Smooth muscle cell (in vitro differentiated cells): ENCODE data around the gene SNAP47. TPM values are rescaled to one million over a fixed set of nuclear protein-coding genes. Genes with fewer than 3 reads are reported as not detected.

Experiments used
- DNase-seq: peaks from one replicate; lab custom pipeline; 2025; ENCODE audit not compliant: unreplicated experiment; lab: John Stamatoyannopoulos, UW
- H2AFZ ChIP-seq: fragments of 200-600 bp; sonication (generic); 2 replicates; pipeline ENCODE4 v1.6.0; 2016; ENCODE audit warnings: antibody characterized with exemption, low read depth, mild to moderate bottlenecking
- H3F3A ChIP-seq: fragments of 200-600 bp; sonication (generic); 2 replicates; pipeline ENCODE4 v1.6.0; 2017; ENCODE audit warnings: antibody characterized with exemption, low read depth
- H3K27ac ChIP-seq: fragments of 200-600 bp; sonication (generic); 2 replicates; pipeline ENCODE4 v1.5.1; 2016; ENCODE audit warnings: low read depth, mild to moderate bottlenecking
- H3K27me3 ChIP-seq: fragments of 200-600 bp; sonication (generic); 2 replicates; pipeline ENCODE4 v1.6.1; 2016; ENCODE audit warnings: low read depth, mild to moderate bottlenecking
- H3K36me3 ChIP-seq: fragments of 200-600 bp; sonication (generic); 2 replicates; pipeline ENCODE4 v1.5.1; 2016; ENCODE audit warnings: low read depth
- H3K4me1 ChIP-seq: fragments of 200-600 bp; sonication (generic); 2 replicates; pipeline ENCODE4 v1.5.1; 2016; ENCODE audit warnings: low read depth
- H3K4me2 ChIP-seq: fragments of 200-600 bp; sonication (generic); 2 replicates; pipeline ENCODE4 v1.6.0; 2016; ENCODE audit warnings: mild to moderate bottlenecking
- H3K4me3 ChIP-seq: fragments of 200-600 bp; sonication (generic); 2 replicates; pipeline ENCODE4 v1.5.1; 2016; ENCODE audit warnings: mild to moderate bottlenecking
- H3K79me2 ChIP-seq: fragments of 200-600 bp; sonication (generic); 2 replicates; pipeline ENCODE4 v1.6.0; 2016; ENCODE audit warnings: low read depth, mild to moderate bottlenecking
- H3K9ac ChIP-seq: fragments of 200-600 bp; sonication (generic); 2 replicates; pipeline ENCODE4 v1.6.0; 2016; ENCODE audit warnings: low read depth
- H3K9me3 ChIP-seq: fragments of 200-600 bp; sonication (generic); replicated peaks from 2 replicates; pipeline ENCODE4 v1.5.1; 2016; ENCODE audit warnings: low read depth
- H4K20me1 ChIP-seq: fragments of 200-600 bp; sonication (generic); 2 replicates; pipeline ENCODE4 v1.6.0; 2016; ENCODE audit warnings: low read depth
- WGBS: methylation state at CpG from one replicate; pipeline ENCODE4 v1.1.7; 2016; ENCODE audit warnings: low lambda C conversion rate; 5-methylcytosine and 5-hydroxymethylcytosine counted together
- polyA plus RNA-seq: library from polyadenylated mRNA; unstranded; fragments of >200 nt; fragmentation: Nextera tagmentation; extraction: Ambion mirVana; gene quantifications from 2 replicates; pipeline ENCODE4 v1.2.1, GENCODE V29; 2016
- total RNA-seq: library from RNA; depleted of rRNA; stranded (reverse); fragments of >200 nt; gene quantifications from 2 replicates; pipeline ENCODE4 v1.2.3, GENCODE V29; 2014
- TF ChIP-seq, protein P1 (sequence below): fragments of 200-600 bp; sonication (generic); IDR thresholded peaks from 2 replicates; pipeline ENCODE4 v1.5.1; 2017; ENCODE audit warnings: borderline replicate concordance, mild to moderate bottlenecking, antibody characterized with exemption; ENCODE audit not compliant: insufficient read depth, poor library complexity, severe bottlenecking

The SNAP47 gene
- total and polyA plus RNA-seq, 2 experiments from 2014 or later, result 26.2 to 42.4 TPM

DNA sequence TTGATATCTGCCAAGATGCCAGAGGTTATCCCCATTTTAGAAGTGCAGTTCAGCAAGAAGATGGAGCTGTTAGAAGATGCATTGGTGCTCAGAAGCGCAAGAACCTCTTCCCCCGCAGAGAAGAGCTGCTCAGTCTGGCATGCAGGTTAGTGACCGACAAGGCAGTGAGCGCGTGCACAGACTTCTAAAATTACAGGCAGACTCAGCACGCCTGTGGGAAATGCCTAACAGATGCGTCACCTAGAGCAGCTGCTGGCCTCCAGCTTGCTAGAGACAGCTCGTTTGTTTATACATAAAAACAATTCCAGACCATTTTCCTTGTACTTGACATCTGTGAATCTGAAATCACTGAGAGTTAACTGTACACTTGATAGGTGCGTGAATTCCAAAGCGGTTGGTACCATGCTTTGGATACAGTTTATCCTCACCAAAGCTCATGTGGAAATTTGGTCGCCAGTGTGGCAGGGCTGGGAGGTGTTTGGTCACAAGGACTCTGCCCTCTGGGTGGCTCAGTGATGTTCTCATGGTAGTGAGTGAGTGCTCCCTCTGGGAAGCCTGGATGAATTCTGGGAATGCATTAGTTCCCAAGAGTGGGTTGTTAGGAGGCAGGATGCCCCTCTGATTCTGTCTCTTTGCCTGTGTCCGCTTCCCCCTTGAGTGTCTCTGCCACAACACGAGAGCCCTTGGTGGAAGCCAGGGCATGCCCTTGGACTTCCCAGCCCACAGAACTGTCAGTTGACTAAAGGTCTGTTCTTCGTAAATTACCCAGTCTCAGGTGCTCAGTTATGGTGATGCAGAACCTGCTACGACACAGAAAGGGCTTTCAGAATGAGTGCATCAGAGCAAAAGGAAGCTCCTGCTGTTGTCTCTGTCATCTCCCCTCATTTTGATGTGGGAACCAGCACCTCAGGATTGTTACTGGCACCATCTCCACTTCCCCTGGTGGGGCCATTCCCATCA, 24.4 kb downstream of the SNAP47 start:
- peaks cover 15% of the 10 kb centered on the region for H3F3A ChIP-seq
- H3K36me3 ChIP-seq, result no peaks in the 10 kb centered on the region
- no peaks in the 10 kb centered on the region for H3K9me3 ChIP-seq
- TF ChIP-seq, protein P1, sequence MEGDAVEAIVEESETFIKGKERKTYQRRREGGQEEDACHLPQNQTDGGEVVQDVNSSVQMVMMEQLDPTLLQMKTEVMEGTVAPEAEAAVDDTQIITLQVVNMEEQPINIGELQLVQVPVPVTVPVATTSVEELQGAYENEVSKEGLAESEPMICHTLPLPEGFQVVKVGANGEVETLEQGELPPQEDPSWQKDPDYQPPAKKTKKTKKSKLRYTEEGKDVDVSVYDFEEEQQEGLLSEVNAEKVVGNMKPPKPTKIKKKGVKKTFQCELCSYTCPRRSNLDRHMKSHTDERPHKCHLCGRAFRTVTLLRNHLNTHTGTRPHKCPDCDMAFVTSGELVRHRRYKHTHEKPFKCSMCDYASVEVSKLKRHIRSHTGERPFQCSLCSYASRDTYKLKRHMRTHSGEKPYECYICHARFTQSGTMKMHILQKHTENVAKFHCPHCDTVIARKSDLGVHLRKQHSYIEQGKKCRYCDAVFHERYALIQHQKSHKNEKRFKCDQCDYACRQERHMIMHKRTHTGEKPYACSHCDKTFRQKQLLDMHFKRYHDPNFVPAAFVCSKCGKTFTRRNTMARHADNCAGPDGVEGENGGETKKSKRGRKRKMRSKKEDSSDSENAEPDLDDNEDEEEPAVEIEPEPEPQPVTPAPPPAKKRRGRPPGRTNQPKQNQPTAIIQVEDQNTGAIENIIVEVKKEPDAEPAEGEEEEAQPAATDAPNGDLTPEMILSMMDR, result no peak
- H2AFZ ChIP-seq, result no peak overlapping the region
- peak overlapping the region; percentile 32 for H3K4me2 ChIP-seq
- peak; percentile 5 for DNase-seq
- WGBS, result 48% methylated on average over 15 of the region's 15 CpGs
- H3K27ac ChIP-seq, result peak overlapping the region; percentile 86
- H3K27me3 ChIP-seq, result no peaks in the 10 kb centered on the region
- peaks cover 18% of the 10 kb centered on the region for H3K79me2 ChIP-seq
- no peak overlapping the region for H3K4me3 ChIP-seq
- peaks cover 97% of the 10 kb centered on the region for H4K20me1 ChIP-seq
- peaks cover 4% of the 10 kb centered on the region for H3K4me1 ChIP-seq
- peak overlapping the region; percentile 67 for H3K9ac ChIP-seq

DNA sequence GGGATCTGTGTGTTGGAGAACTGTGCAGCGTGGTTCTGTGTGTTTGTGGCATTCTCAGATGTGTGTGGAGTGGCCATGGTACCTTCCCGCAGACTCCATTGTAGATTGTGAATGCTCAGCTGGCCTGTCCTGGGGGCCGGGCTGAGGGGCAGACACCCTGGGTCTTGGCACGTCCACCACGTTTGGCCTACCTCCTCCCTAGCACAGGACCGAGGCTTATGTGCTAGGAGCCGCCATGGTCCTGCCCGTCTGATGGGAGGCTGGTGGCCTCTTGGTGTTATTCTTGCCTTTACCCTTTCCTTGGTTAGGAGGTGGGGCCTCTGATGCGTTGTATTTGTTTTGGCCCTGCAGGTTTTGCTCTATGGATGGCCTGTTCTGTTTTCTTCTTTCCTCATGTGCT, 25.1 kb downstream of the SNAP47 start:
- H3K4me2 ChIP-seq, result peak overlapping the region; percentile 8
- H3K79me2 ChIP-seq, result peaks cover 11% of the 10 kb centered on the region
- no peaks in the 10 kb centered on the region for H3K36me3 ChIP-seq
- H3K9ac ChIP-seq, result peak overlapping the region; percentile 67
- H3F3A ChIP-seq, result peaks cover 15% of the 10 kb centered on the region
- WGBS, result 94% methylated on average over 9 of the region's 9 CpGs
- peaks cover 97% of the 10 kb centered on the region for H4K20me1 ChIP-seq
- H3K27ac ChIP-seq, result peak overlapping the region; percentile 86
- no peak overlapping the region for H3K4me3 ChIP-seq
- DNase-seq, result no peak
- TF ChIP-seq, protein P1, result no peak
- no peaks in the 10 kb centered on the region for H3K9me3 ChIP-seq
- H2AFZ ChIP-seq, result no peak overlapping the region
- H3K27me3 ChIP-seq, result no peaks in the 10 kb centered on the region
- H3K4me1 ChIP-seq, result peaks cover 4% of the 10 kb centered on the region

DNA sequence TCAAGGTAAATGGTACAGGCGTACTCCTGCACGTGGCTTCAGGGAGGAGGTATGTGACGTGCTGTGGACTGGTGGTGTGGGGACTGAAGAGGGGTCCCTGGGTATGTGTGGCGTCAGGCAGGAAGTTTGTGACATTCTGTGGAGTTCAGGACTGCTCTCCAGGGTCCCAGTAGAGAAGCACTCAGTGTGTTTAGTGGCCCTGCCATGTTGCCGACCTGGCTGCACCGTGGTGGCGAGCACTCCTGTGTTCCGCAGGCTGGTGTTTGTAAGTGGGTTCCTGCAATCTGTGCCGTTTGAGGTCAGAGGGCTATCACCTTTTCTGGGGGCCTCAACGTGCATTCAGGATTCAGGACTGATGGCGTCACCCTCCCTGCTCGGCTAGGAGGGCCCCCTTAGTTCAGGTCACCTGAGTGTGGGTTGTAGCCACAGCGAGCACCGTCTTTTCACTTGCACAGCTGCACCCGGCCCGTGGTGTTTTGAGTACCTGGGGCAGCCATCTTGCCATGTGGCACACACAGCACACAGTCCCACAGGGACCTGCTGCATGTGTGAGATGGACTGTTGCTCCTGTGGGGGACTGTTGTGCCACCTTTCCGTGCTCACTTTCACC, 26.5 kb downstream of the SNAP47 start:
- H3K27ac ChIP-seq, result peak overlapping the region; percentile 43
- peaks cover 4% of the 10 kb centered on the region for H3K4me1 ChIP-seq
- H4K20me1 ChIP-seq, result peaks cover 97% of the 10 kb centered on the region
- no peak for DNase-seq
- H3K27me3 ChIP-seq, result no peaks in the 10 kb centered on the region
- peaks cover 15% of the 10 kb centered on the region for H3F3A ChIP-seq
- H3K9me3 ChIP-seq, result no peaks in the 10 kb centered on the region
- H3K79me2 ChIP-seq, result peaks cover 5% of the 10 kb centered on the region
- TF ChIP-seq, protein P1, result no peak
- no peak overlapping the region for H3K4me2 ChIP-seq
- WGBS, result 88% methylated on average over 17 of the region's 17 CpGs
- H3K9ac ChIP-seq, result no peak overlapping the region
- H2AFZ ChIP-seq, result no peak overlapping the region
- H3K36me3 ChIP-seq, result no peaks in the 10 kb centered on the region
- no peak overlapping the region for H3K4me3 ChIP-seq
